Ishikawa (cell line): ENCODE results near the gene CDK5.

Source experiments
- REST ChIP-seq: IDR thresholded peaks from 2 replicates; pipeline ENCODE4 v1.6.1; 2012; ENCODE audit warnings: low read depth, mild to moderate bottlenecking
- TF ChIP-seq, protein P1 (sequence below): IDR thresholded peaks from 2 replicates; pipeline ENCODE4 v1.6.1; 2012

- TF ChIP-seq, protein P1, sequence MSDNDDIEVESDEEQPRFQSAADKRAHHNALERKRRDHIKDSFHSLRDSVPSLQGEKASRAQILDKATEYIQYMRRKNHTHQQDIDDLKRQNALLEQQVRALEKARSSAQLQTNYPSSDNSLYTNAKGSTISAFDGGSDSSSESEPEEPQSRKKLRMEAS: no peak
- TF ChIP-seq REST: no peak
Measured at GRCh38 chr7:151056283-151056665, 1.4 kb downstream of the CDK5 start.
